Lung (tissue), 12 donors: Measurements from ENCODE around the gene OPN1SW. TPM values are rescaled to one million over a fixed set of nuclear protein-coding genes. Genes with fewer than 3 reads are reported as not detected.

ENCODE experiments used
- ATAC-seq: fragments of 200-7000 bp; cut with Tn5 transposase; one replicate; pipeline ENCODE4 v1.9.1; 2020; ENCODE audit warnings: moderate number of reproducible peaks; ENCODE audit not compliant: insufficient read depth, low FRiP score
- DNase-seq, 3 donors: peaks; one replicate each; pipeline ENCODE4 v3.0.0-alpha.2; 2013 to 2017
- H3K27ac ChIP-seq, 2 donors: one replicate each; pipeline ENCODE4 v1.5.1; 2013; ENCODE audit warnings: mild to moderate bottlenecking in 2 of 2, moderate library complexity in 2 of 2, control low read depth in 1 of 2, inconsistent platforms in 1 of 2, low read depth in 1 of 2, low read length in 1 of 2
- H3K27me3 ChIP-seq, 3 donors: one replicate each; pipeline ENCODE4 v1.5.1; 2013; ENCODE audit warnings: low read length in 2 of 3; ENCODE audit not compliant: control insufficient read depth in 3 of 3, insufficient read depth in 3 of 3
- H3K36me3 ChIP-seq, 4 donors: one replicate each; pipeline ENCODE4 v1.5.1; 2013; ENCODE audit warnings: low read length in 4 of 4, mild to moderate bottlenecking in 1 of 4, moderate library complexity in 1 of 4; ENCODE audit not compliant: control insufficient read depth in 4 of 4, insufficient read depth in 4 of 4
- H3K4me1 ChIP-seq, 5 donors: one replicate each; pipeline ENCODE4 v1.5.1; 2013; ENCODE audit warnings: low read length in 5 of 5, mild to moderate bottlenecking in 2 of 5, moderate library complexity in 1 of 5; ENCODE audit not compliant: control insufficient read depth in 5 of 5, insufficient read depth in 5 of 5
- H3K4me3 ChIP-seq: one replicate; pipeline ENCODE4 v1.5.1; 2013; ENCODE audit warnings: mild to moderate bottlenecking, control low read depth, moderate library complexity
- H3K9ac ChIP-seq, 2 donors: one replicate each; pipeline ENCODE4 v1.5.1; 2013; ENCODE audit warnings: low read length in 2 of 2, control low read depth in 1 of 2; ENCODE audit not compliant: insufficient read depth in 1 of 2
- H3K9me3 ChIP-seq, 4 donors: one replicate each; pipeline ENCODE4 v1.5.1; 2013; ENCODE audit warnings: low read length in 3 of 4, mild to moderate bottlenecking in 1 of 4, moderate library complexity in 1 of 4; ENCODE audit not compliant: control insufficient read depth in 4 of 4, insufficient read depth in 3 of 4
- CTCF ChIP-seq: IDR thresholded peaks from 2 replicates; pipeline ENCODE4 v1.5.1; 2012; ENCODE audit warnings: mild to moderate bottlenecking; ENCODE audit errors: control extremely low read depth, extremely low read depth
- WGBS, 2 donors: extraction: QIAGEN DNeasy Blood & Tissue Kit; methylation state at CpG; one replicate each; pipeline ENCODE4 v1.1.7; 2013; 5-methylcytosine and 5-hydroxymethylcytosine counted together
- polyA plus RNA-seq, 2 donors: library from polyadenylated mRNA; stranded (reverse); fragments of 200-250 nt; gene quantifications; one replicate each; pipeline ENCODE4 v1.2.1, GENCODE V29; 2013
- total RNA-seq, 2 donors: library from RNA; depleted of rRNA in 1 of 2; stranded (reverse); fragments of >200 nt in 1 of 2; gene quantifications; one replicate each; pipeline ENCODE4 v1.2.1, GENCODE V29; 2014 to 2021
- donor health status: control.
- donor health status: control.
- donor health status: Bipolar disorder and iron deficiency.
- donor health status: healthy.
- donor health status: DM: yes; HTN: yes; CAD: no.

The OPN1SW gene
- total and polyA plus RNA-seq, 4 donors: not detected

GRCh38 chr7:128811631-128812430 lies 36.2 kb upstream of the OPN1SW start:
- no peak for ATAC-seq
- TF ChIP-seq CTCF: no peak
- H3K4me3 ChIP-seq: no peak overlapping the region
- no peak overlapping the region for H3K27ac ChIP-seq
- no peaks in the 10 kb centered on the region for H3K27me3 ChIP-seq
- H3K9me3 ChIP-seq: peaks cover 0 to 4% (median 0%) of the 10 kb centered on the region in 4 donors
- H3K36me3 ChIP-seq: peaks cover 0 to 6% (median 1%) of the 10 kb centered on the region in 4 donors
- 88 to 92% methylated on average over 11 of the region's 11 CpGs for WGBS, 2 donors
- H3K9ac ChIP-seq: no peak overlapping the region
- H3K4me1 ChIP-seq: peaks cover 0 to 3% (median 0%) of the 10 kb centered on the region in 5 donors
- DNase-seq: no peak

- H3K4me1 ChIP-seq: peaks cover 0 to 3% (median 0%) of the 10 kb centered on the region in 5 donors
- DNase-seq (no peak), ATAC-seq (no peak)
- peaks cover 0 to 4% (median 0%) of the 10 kb centered on the region in 4 donors for H3K9me3 ChIP-seq
- no peak overlapping the region for H3K4me3 ChIP-seq
- TF ChIP-seq CTCF: no peak
- H3K9ac ChIP-seq: no peak overlapping the region
- no peak overlapping the region for H3K27ac ChIP-seq
- 94 to 96% methylated on average over 3 of the region's 3 CpGs for WGBS, 2 donors
- H3K27me3 ChIP-seq: no peaks in the 10 kb centered on the region
- peaks cover 0 to 7% (median 3%) of the 10 kb centered on the region in 4 donors for H3K36me3 ChIP-seq
Observed at GRCh38 chr7:128810997-128811396, 35.4 kb upstream of the OPN1SW start.

- ATAC-seq: no peak
- peaks cover 0 to 9% (median 4%) of the 10 kb centered on the region in 4 donors for H3K36me3 ChIP-seq
- 90 to 98% methylated on average over 2 of the region's 2 CpGs for WGBS, 2 donors
- no peak overlapping the region for H3K27ac ChIP-seq
- H3K4me1 ChIP-seq: peaks cover 0 to 3% (median 0%) of the 10 kb centered on the region in 5 donors
- no peak for TF ChIP-seq CTCF
- no peak overlapping the region for H3K9ac ChIP-seq
- H3K9me3 ChIP-seq: peaks cover 0 to 4% (median 0%) of the 10 kb centered on the region in 4 donors
- DNase-seq: no peak
- no peaks in the 10 kb centered on the region for H3K27me3 ChIP-seq
- H3K4me3 ChIP-seq: no peak overlapping the region
Observed at GRCh38 chr7:128810473-128810872, 34.9 kb upstream of the OPN1SW start.
